Loucy (cell line): ENCODE results near the gene IQSEC1.

Experiments used
- H2AFZ ChIP-seq: fragments of 200-600 bp; sonication (generic); 2 replicates; pipeline ENCODE4 v1.6.0; 2016; ENCODE audit warnings: antibody characterized with exemption, mild to moderate bottlenecking, low read length, moderate library complexity
- H3F3A ChIP-seq: fragments of 200-600 bp; 2 replicates; pipeline ENCODE4 v1.6.0; 2016; ENCODE audit warnings: antibody characterized with exemption, low read depth, mild to moderate bottlenecking
- H3K27me3 ChIP-seq: fragments of 200-600 bp; sonication (generic); 2 replicates; pipeline ENCODE4 v1.6.1; 2014; ENCODE audit warnings: low read length, mild to moderate bottlenecking; ENCODE audit not compliant: insufficient read depth, poor library complexity, severe bottlenecking
- H3K36me3 ChIP-seq: fragments of 200-600 bp; sonication (generic); 2 replicates; pipeline ENCODE4 v1.6.1; 2016; ENCODE audit warnings: low read length; ENCODE audit not compliant: insufficient read depth
- H3K4me1 ChIP-seq: fragments of 200-600 bp; sonication (generic); 2 replicates; pipeline ENCODE4 v1.5.1; 2014; ENCODE audit warnings: low read length, mild to moderate bottlenecking; ENCODE audit not compliant: insufficient read depth, poor library complexity, severe bottlenecking
- H3K4me2 ChIP-seq: fragments of 200-600 bp; sonication (generic); 2 replicates; pipeline ENCODE4 v1.6.0; 2014; ENCODE audit warnings: antibody characterized with exemption, low read length, low read depth, mild to moderate bottlenecking; ENCODE audit not compliant: poor library complexity, severe bottlenecking
- H3K4me3 ChIP-seq: fragments of 200-600 bp; sonication (generic); 2 replicates; pipeline ENCODE4 v1.5.1; 2014; ENCODE audit warnings: low read length, mild to moderate bottlenecking, mixed read lengths; ENCODE audit not compliant: poor library complexity, severe bottlenecking
- H3K79me2 ChIP-seq: fragments of 200-600 bp; sonication (generic); 2 replicates; pipeline ENCODE4 v1.6.1; 2014; ENCODE audit warnings: low read length; ENCODE audit not compliant: insufficient read depth
- H3K9ac ChIP-seq: fragments of 200-600 bp; sonication (generic); 2 replicates; pipeline ENCODE4 v1.6.0; 2014; ENCODE audit warnings: mild to moderate bottlenecking, low read depth, low read length, moderate library complexity; ENCODE audit not compliant: poor library complexity, severe bottlenecking
- H3K9me2 ChIP-seq: fragments of 200-600 bp; sonication (generic); replicated peaks from 2 replicates; pipeline ENCODE4 v1.6.1; 2016; ENCODE audit warnings: low read depth, low read length, mixed read lengths
- H3K9me3 ChIP-seq: fragments of 200-600 bp; sonication (generic); 2 replicates; pipeline ENCODE4 v1.6.1; 2014; ENCODE audit warnings: mild to moderate bottlenecking, antibody characterized with exemption, low read length, low read depth; ENCODE audit not compliant: insufficient read depth
- H4K20me1 ChIP-seq: fragments of 200-600 bp; sonication (generic); 2 replicates; pipeline ENCODE4 v1.6.0; 2014; ENCODE audit warnings: antibody characterized with exemption, low read length, mild to moderate bottlenecking; ENCODE audit not compliant: insufficient read depth, poor library complexity, severe bottlenecking
- EZH2phosphoT487 ChIP-seq: fragments of 200-600 bp; IDR thresholded peaks from 2 replicates; pipeline ENCODE4 v1.6.1; 2018; ENCODE audit warnings: antibody characterized with exemption, mild to moderate bottlenecking, moderate library complexity, borderline replicate concordance
- TF ChIP-seq, protein P1 (sequence below): fragments of 200-600 bp; sonication (generic); conservative IDR thresholded peaks from 2 replicates; pipeline ENCODE4 v1.5.1; 2014; ENCODE audit warnings: mild to moderate bottlenecking, antibody characterized with exemption, low read length

The IQSEC1 gene

DNA sequence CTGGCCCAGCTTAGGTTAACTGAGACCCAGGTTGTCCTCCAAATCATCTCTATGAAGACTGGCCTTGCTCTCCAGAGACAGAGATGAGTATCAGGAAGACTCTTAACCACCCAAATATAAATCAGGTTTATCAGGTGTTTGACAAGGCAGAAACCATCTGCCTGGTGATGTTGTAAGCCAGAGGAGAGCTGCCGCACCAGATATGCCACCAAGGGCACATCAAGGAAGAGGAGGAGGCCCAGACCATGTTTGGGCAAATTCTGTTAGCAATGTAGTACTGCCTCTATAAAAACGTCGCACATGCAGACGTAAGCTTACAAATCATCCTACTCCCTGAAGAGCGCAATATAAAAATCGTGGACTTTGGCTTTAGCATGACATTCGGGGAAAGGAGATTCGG is 210.8 kb downstream of the IQSEC1 start:
- H2AFZ ChIP-seq, result no peak overlapping the region
- no peaks in the 10 kb centered on the region for H3F3A ChIP-seq
- H3K4me3 ChIP-seq, result no peak overlapping the region
- H3K9ac ChIP-seq, result no peak overlapping the region
- no peaks in the 10 kb centered on the region; the same call in 1 of the 2 replicates for H3K9me3 ChIP-seq
- no peaks in the 10 kb centered on the region for H3K9me2 ChIP-seq
- no peaks in the 10 kb centered on the region for H4K20me1 ChIP-seq
- no peaks in the 10 kb centered on the region for H3K27me3 ChIP-seq
- H3K4me2 ChIP-seq, result no peak overlapping the region
- no peaks in the 10 kb centered on the region for H3K79me2 ChIP-seq
- TF ChIP-seq EZH2phosphoT487, result no peak
- TF ChIP-seq, protein P1, sequence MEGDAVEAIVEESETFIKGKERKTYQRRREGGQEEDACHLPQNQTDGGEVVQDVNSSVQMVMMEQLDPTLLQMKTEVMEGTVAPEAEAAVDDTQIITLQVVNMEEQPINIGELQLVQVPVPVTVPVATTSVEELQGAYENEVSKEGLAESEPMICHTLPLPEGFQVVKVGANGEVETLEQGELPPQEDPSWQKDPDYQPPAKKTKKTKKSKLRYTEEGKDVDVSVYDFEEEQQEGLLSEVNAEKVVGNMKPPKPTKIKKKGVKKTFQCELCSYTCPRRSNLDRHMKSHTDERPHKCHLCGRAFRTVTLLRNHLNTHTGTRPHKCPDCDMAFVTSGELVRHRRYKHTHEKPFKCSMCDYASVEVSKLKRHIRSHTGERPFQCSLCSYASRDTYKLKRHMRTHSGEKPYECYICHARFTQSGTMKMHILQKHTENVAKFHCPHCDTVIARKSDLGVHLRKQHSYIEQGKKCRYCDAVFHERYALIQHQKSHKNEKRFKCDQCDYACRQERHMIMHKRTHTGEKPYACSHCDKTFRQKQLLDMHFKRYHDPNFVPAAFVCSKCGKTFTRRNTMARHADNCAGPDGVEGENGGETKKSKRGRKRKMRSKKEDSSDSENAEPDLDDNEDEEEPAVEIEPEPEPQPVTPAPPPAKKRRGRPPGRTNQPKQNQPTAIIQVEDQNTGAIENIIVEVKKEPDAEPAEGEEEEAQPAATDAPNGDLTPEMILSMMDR, result no peak
- H3K36me3 ChIP-seq, result no peaks in the 10 kb centered on the region
- no peaks in the 10 kb centered on the region for H3K4me1 ChIP-seq

DNA sequence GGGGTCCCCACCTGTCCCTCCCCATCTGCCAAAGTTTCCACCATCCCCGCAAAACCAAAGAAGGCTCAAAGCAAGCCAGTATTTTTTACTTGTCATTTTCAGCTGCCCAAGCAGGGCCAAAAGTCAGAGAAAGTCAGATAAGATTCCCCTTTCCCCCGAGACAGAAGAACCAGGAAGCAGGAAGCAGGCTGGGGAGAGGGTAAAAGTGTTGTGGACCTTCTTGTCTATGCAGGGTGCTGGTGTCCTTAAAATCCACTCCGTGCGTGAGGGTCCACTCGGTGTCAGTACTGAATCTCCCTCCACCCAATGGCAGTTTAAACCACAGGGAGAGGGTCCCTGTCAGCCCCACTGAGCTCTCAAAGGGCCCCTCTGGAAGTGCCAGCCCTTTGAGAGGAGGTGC is 211.6 kb downstream of the IQSEC1 start:
- Histone ChIP-seq H3K9me3 (no peaks in the 10 kb centered on the region; the same call in 1 of the 2 replicates), H3K27me3 (no peaks in the 10 kb centered on the region), H3K4me1 (no peaks in the 10 kb centered on the region), H4K20me1 (no peaks in the 10 kb centered on the region), H2AFZ (no peak overlapping the region), H3K4me3 (no peak overlapping the region), H3K79me2 (no peaks in the 10 kb centered on the region), H3K4me2 (no peak overlapping the region), H3K9me2 (no peaks in the 10 kb centered on the region), H3F3A (no peaks in the 10 kb centered on the region), H3K36me3 (no peaks in the 10 kb centered on the region), H3K9ac (no peak overlapping the region)
- no peak for TF ChIP-seq EZH2phosphoT487
- TF ChIP-seq, protein P1, result no peak

DNA sequence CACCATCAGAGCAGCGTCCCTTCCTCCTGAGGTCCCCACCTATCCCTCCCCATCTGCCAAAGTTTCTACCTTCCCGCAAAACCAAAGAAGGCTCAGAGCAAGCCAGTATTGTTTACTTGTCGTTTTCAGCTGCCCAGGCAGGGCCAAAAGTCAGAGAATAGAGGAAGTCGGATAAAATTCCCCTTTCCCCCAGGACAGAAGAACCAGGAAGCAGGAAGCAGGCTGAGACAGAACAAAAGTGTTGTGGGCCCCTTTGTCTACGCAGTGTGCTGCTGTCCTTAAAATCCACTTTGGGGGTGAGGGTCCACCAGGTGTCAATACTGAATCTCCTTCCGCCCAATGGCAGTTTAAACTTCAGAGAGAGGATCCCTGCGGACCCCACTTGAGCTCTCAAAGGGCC is 213.4 kb downstream of the IQSEC1 start:
- Histone ChIP-seq H3K79me2 (no peaks in the 10 kb centered on the region), H3K4me2 (no peak overlapping the region), H3K36me3 (no peaks in the 10 kb centered on the region), H3K27me3 (no peaks in the 10 kb centered on the region), H3K9me3 (no peaks in the 10 kb centered on the region), H3K9me2 (no peaks in the 10 kb centered on the region), H3K4me3 (no peak overlapping the region), H4K20me1 (no peaks in the 10 kb centered on the region), H3K4me1 (no peaks in the 10 kb centered on the region), H2AFZ (no peak overlapping the region), H3K9ac (no peak overlapping the region), H3F3A (no peaks in the 10 kb centered on the region)
- no peak for TF ChIP-seq EZH2phosphoT487
- TF ChIP-seq, protein P1, result no peak
